ENCODE measurements around the gene RBM48.

DNA sequence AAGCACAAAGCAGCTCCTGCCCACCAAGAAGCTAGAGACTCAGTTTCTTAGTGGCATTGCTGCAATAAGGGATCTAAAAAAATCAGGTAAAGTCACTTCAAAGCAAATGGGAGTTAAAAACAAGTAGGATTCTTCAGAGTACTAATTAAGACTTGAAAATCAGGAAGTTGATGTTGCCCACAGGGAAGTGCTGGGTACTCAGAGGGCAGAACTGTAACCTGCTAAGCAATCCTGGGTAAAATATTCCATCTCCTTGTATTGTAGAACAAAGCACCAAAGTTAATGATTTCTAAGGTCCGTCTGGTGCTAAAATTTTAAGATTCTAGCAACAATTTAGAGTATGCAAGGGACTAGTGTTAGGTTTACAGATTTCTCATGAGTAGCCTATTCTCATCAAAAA lies 8.6 kb upstream of the RBM48 start:
- TF ChIP-seq, protein P1, sequence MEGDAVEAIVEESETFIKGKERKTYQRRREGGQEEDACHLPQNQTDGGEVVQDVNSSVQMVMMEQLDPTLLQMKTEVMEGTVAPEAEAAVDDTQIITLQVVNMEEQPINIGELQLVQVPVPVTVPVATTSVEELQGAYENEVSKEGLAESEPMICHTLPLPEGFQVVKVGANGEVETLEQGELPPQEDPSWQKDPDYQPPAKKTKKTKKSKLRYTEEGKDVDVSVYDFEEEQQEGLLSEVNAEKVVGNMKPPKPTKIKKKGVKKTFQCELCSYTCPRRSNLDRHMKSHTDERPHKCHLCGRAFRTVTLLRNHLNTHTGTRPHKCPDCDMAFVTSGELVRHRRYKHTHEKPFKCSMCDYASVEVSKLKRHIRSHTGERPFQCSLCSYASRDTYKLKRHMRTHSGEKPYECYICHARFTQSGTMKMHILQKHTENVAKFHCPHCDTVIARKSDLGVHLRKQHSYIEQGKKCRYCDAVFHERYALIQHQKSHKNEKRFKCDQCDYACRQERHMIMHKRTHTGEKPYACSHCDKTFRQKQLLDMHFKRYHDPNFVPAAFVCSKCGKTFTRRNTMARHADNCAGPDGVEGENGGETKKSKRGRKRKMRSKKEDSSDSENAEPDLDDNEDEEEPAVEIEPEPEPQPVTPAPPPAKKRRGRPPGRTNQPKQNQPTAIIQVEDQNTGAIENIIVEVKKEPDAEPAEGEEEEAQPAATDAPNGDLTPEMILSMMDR (IDR thresholded peaks at IDR 0.05) = no peak
- no peak for TF ChIP-seq EZH2 (IDR thresholded peaks at IDR 0.05)

Data from neural progenitor cell (in vitro differentiated cells).